IPS-20b (cell line): ENCODE data around the gene RIMS1.
A peak's percentile ranks its signal among the peaks of the same experiment; 100 is the strongest.

Experiments used
- H3K27ac ChIP-seq: one replicate; pipeline ENCODE4 v1.5.1; 2013; ENCODE audit warnings: low read length
- H3K27me3 ChIP-seq: 2 replicates; pipeline ENCODE4 v1.6.1; 2013; ENCODE audit warnings: mild to moderate bottlenecking, low read length, inconsistent platforms; ENCODE audit not compliant: insufficient read depth
- H3K36me3 ChIP-seq: 2 replicates; pipeline ENCODE4 v1.6.1; 2013; ENCODE audit warnings: low read depth, mild to moderate bottlenecking, inconsistent platforms, low read length, moderate library complexity; ENCODE audit not compliant: insufficient read depth
- H3K4me1 ChIP-seq: 2 replicates; pipeline ENCODE4 v1.6.1; 2013; ENCODE audit warnings: mild to moderate bottlenecking, control low read depth, inconsistent platforms, low read length, moderate library complexity; ENCODE audit not compliant: insufficient read depth
- H3K4me3 ChIP-seq: 2 replicates; pipeline ENCODE4 v1.5.1; 2013; ENCODE audit warnings: mild to moderate bottlenecking, low read length, inconsistent platforms
- H3K9ac ChIP-seq: 2 replicates; pipeline ENCODE4 v1.6.1; 2013; ENCODE audit warnings: low read depth, mild to moderate bottlenecking, inconsistent platforms, low read length, moderate library complexity
- H3K9me3 ChIP-seq: 2 replicates; pipeline ENCODE4 v1.6.1; 2013; ENCODE audit warnings: mild to moderate bottlenecking, low read depth, low read length, inconsistent platforms; ENCODE audit not compliant: insufficient read depth

Gene RIMS1

DNA sequence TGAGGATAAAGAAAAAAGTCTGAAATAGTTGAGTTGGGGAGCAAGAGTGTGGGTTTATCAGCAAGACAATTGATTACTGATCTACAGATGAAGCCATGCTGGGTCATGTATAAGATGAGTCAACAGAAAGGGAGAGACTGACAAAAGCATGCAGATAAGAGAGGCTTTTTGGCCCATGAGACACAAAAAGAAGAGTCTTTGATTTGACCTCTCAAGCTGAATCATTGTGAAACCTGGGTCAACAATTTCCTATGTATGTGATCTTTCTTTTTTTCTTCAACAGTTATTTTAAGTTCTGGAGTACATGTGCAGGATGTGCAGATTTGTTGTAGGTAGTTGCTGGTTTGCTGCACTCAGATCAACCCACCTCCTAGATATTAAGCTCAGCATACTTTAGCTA lies 15.9 kb downstream of the RIMS1 start:
- Histone ChIP-seq H3K9me3 (no peaks in the 10 kb centered on the region), H3K4me3 (0 out of 2 replicates have a peak overlapping the region, but pooled peaks have one; percentile 26), H3K4me1 (peaks cover 13% of the 10 kb centered on the region), H3K36me3 (no peaks in the 10 kb centered on the region), H3K27ac (peak overlapping the region; percentile 40), H3K27me3 (no peaks in the 10 kb centered on the region), H3K9ac (no peak overlapping the region)

DNA sequence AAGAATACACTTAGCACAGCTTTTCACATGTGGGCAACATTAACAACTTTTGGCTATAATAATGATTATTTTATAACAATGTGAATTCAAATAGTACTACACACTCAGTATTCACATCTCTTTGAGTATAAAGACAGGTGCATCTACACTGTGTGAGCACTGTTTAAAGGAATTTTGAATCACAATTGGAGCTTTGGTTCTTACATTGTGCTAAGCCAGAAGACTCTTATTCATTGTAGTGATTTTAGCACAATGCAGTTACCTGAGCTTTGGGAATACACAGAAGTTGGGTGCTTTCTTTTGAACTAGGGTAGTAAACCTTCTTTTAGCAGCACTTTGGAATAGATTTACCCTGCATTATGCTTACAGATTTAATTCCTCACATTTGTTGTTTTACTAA lies 20.5 kb downstream of the RIMS1 start:
- H3K9ac ChIP-seq = no peak overlapping the region

DNA sequence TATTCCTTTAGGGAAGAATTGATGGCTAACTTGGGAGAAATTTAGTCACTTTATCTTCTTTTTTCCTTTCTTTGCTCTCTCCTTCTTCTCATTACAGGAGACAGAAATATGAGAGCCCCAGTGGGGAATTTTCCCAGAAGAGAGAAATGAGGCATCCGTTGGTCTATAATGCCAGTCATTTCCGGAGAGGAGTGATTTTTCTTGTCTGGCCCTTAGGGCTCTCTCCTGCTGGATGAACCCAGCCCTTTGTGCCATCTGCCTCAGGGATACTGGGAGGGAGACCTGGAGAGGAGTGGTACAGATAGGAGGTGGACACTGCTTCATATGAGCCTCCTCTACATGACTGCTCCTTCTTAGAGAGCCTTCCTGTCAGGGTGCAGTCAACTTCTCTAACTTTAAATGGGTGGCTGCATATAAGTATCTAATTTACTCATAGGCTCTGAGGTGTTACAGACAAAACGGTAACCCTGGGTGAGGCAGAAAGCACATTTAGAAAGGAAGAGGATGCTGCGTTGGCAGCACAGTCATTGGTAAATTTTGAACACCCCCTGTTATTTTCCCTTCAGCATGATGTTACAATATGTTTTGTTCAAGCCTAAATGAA lies 21.9 kb downstream of the RIMS1 start:
- Histone ChIP-seq H3K27me3 (no peaks in the 10 kb centered on the region), H3K27ac (no peak overlapping the region), H3K9me3 (no peaks in the 10 kb centered on the region), H3K9ac (no peak overlapping the region), H3K36me3 (no peaks in the 10 kb centered on the region), H3K4me1 (peaks cover 7% of the 10 kb centered on the region), H3K4me3 (no peak overlapping the region)

More for the DNA sequence above, 20.5 kb downstream of the RIMS1 start:
- H3K27me3 ChIP-seq = no peaks in the 10 kb centered on the region
- H3K4me1 ChIP-seq = peaks cover 13% of the 10 kb centered on the region
- H3K27ac ChIP-seq = no peak overlapping the region
- H3K4me3 ChIP-seq = no peak overlapping the region
- no peaks in the 10 kb centered on the region for H3K36me3 ChIP-seq
- no peaks in the 10 kb centered on the region for H3K9me3 ChIP-seq

DNA sequence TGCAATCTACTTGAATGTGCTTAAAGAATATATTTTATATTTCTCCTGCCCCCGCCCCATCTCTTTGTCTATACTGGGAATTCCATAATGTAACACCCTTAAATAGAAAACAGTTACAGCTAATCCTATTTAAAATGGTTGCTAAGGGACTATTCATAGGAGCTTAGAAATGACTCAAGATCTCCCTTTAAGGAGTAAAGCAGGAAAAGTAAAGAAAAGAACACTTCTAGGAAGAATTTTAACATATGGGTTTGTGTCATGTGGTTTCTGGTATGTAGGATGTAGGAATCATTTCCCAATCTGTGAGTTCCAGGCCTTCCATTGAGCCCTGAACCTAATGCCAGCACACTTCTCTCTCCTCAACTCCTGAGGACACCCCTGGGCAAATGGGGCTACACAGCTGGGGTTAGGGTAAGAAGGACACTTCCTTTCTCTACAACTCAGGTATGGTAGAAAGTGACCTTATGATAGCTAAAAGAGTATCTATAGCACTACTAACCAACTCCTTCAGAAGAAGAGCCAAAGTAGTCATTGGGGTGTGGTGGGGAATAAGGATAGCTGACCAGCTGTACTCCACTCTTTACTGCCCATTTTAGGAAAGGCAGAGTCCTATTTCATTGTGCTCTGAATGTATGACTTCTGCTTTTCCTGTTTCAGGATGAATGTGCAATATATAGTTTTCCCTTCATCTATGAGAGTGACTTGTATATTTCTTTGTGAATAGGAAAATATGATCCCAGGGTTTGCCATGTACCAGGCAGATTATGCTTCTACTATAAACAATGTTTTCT lies 27.3 kb downstream of the RIMS1 start:
- H3K36me3 ChIP-seq = no peaks in the 10 kb centered on the region
- no peaks in the 10 kb centered on the region; the same call in 1 of the 2 replicates for H3K4me1 ChIP-seq
- H3K27me3 ChIP-seq = no peaks in the 10 kb centered on the region
- H3K27ac ChIP-seq = no peak overlapping the region
- H3K9me3 ChIP-seq = no peaks in the 10 kb centered on the region
- H3K9ac ChIP-seq = no peak overlapping the region
- no peak overlapping the region for H3K4me3 ChIP-seq

DNA sequence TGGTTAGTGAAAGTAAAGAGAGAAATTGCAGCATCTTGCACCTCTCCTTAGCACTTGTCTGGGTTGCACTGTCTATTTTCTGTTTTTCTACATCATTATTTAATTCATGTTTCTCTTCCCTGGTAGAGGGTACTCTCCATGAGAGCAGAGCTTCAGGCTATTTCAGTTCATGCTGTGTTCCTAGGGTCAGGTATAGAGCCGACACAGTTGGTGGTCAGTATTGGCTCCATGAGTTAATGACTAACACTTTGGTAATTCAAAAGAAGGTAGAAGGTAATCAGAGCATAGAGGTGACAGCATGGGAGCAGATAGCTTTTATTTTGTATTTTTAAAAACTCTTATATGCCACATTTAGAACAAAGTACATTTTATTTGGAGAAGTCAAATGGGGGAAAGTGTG lies 42.7 kb downstream of the RIMS1 start:
- Histone ChIP-seq H3K9ac (no peak overlapping the region), H3K27me3 (no peaks in the 10 kb centered on the region), H3K4me3 (peak overlapping the region; percentile 8; the same call in 1 of the 2 replicates), H3K36me3 (no peaks in the 10 kb centered on the region), H3K27ac (no peak overlapping the region), H3K9me3 (0 out of 2 replicates have a peak, but pooled peaks cover 6% of the 10 kb centered on the region), H3K4me1 (peaks cover 17% of the 10 kb centered on the region; the same call in 1 of the 2 replicates)

DNA sequence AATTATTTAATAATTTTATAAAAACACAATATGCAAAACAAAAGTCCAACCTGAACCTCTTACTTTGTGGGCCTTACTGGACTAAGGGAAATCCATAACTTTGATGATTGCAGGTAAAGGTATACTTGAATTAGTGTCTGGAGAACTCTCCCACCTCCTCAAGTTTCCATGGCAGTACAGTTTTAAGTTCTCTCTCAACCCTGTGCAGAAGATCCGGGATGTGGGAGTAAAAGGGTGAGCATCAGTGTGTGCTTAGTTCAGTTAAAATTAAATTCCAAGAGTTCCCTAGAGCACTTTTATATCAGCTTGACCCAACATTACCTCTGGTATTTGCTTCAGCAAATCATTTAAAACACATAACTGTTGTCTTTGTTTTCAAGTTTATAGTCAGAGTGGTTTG lies 47.5 kb downstream of the RIMS1 start:
- H3K36me3 ChIP-seq = no peaks in the 10 kb centered on the region
- 0 out of 2 replicates have a peak, but pooled peaks cover 6% of the 10 kb centered on the region for H3K9me3 ChIP-seq
- H3K27ac ChIP-seq = no peak overlapping the region
- no peaks in the 10 kb centered on the region for H3K27me3 ChIP-seq
- peaks cover 12% of the 10 kb centered on the region; the same call in 1 of the 2 replicates for H3K4me1 ChIP-seq
- no peak overlapping the region for H3K4me3 ChIP-seq
- H3K9ac ChIP-seq = no peak overlapping the region

DNA sequence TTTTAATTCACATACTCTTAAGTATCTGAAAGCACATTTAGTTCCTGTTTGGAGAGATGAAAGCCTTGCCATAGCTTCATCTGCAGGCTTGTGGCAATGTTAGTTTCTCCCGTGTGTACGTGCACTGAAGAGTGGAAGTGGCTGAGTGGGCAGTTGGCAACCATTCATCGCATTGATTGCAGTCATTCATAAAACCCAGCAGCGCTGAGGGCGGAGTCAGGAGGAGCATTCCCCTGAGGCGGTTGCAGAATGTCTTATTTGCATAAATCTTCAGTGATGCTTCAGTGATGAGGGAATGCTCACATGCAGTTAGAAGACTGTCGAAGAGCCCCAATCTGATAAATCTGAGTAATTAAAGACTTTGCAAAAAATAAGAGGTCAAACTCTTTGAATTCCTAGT lies 79.1 kb downstream of the RIMS1 start:
- no peak overlapping the region for H3K9ac ChIP-seq
- H3K4me1 ChIP-seq = no peaks in the 10 kb centered on the region
- no peaks in the 10 kb centered on the region for H3K9me3 ChIP-seq
- H3K27ac ChIP-seq = no peak overlapping the region
- H3K4me3 ChIP-seq = no peak overlapping the region
- no peaks in the 10 kb centered on the region for H3K36me3 ChIP-seq
- H3K27me3 ChIP-seq = no peaks in the 10 kb centered on the region

DNA sequence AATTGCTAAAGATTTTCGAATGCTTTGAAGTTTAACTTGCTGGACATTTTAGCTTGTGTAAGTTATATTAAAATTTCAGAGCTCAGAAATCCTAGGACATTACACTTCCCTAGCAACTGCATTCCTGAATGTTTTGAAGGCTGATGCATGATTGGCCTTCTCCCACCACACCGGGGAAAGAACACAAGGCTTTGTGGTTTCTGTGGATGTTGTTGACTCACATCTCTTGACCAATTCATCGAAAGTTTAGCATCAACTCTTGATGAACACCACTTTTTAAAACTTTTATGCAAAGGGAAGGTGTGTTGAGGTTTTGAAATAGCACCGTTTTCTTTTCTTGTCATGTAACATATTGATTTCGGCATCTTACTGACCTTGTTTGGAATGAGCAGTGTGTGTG lies 81.1 kb downstream of the RIMS1 start:
- Histone ChIP-seq H3K27ac (no peak overlapping the region), H3K4me3 (no peak overlapping the region), H3K9me3 (no peaks in the 10 kb centered on the region), H3K4me1 (no peaks in the 10 kb centered on the region), H3K9ac (no peak overlapping the region), H3K36me3 (no peaks in the 10 kb centered on the region), H3K27me3 (no peaks in the 10 kb centered on the region)

DNA sequence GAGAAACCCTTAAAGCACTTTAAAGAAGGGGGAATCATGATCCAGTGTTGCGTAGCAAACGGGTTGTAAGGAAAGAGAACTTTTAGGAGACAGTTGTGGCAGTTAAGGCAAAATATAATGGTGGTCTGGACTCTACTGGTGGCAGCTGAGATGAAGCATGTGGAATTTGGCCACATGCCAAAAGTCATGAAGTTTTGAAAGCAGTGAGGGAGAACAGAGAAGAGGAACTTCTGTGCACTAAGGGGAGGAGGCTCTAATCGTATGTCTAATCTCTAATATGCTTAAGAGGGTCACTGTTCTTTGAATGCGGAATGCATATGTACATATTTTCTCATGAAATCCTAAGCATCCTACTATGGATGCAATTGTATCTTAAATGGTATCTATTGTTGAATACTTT lies 91.5 kb downstream of the RIMS1 start:
- Histone ChIP-seq H3K4me1 (no peaks in the 10 kb centered on the region), H3K36me3 (no peaks in the 10 kb centered on the region), H3K27me3 (no peaks in the 10 kb centered on the region), H3K9me3 (no peaks in the 10 kb centered on the region), H3K9ac (no peak overlapping the region), H3K4me3 (no peak overlapping the region), H3K27ac (no peak overlapping the region)

DNA sequence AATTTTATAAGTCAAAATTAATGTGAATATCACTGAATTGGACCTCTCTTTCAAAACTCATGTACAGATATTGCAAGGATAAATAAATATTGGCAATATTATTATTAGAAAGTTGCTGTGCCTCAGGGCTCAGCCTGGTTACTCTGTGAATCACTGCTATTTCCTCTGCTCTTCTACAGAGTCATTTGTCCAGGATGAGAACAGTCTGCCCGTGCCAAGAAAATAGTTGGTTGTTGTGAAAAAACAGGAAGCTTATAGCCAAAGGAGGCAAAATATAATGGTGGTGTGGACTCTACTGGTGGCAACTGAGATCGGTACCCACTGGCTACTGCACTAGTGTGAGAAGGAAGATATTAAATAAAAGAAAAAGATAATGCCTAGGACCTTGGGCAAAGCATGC lies 93.6 kb downstream of the RIMS1 start:
- Histone ChIP-seq H3K9me3 (no peaks in the 10 kb centered on the region), H3K4me3 (no peak overlapping the region), H3K27me3 (no peaks in the 10 kb centered on the region), H3K27ac (no peak overlapping the region), H3K4me1 (no peaks in the 10 kb centered on the region), H3K9ac (no peak overlapping the region), H3K36me3 (no peaks in the 10 kb centered on the region)

DNA sequence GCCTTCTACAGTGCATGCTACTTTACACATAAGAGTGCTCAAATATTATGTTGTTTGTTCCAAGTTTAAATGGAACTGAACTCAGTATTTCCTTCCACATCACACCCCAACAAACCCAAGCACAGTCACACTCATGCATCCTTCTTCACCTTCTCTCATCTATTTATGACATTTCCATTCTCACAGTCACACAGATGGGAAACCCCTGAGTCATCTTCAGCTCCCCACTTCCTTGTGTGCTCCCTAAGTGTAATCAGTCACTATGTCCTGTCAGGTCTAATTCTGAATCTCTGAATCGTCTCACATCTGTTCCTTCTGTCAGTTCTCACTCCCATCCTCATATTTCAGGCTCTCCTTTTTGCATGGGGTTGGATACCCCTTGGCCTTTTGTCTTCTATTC lies 96.0 kb downstream of the RIMS1 start:
- Histone ChIP-seq H3K9ac (no peak overlapping the region), H3K36me3 (no peaks in the 10 kb centered on the region), H3K4me1 (no peaks in the 10 kb centered on the region), H3K27ac (no peak overlapping the region), H3K27me3 (no peaks in the 10 kb centered on the region), H3K4me3 (no peak overlapping the region), H3K9me3 (no peaks in the 10 kb centered on the region)

DNA sequence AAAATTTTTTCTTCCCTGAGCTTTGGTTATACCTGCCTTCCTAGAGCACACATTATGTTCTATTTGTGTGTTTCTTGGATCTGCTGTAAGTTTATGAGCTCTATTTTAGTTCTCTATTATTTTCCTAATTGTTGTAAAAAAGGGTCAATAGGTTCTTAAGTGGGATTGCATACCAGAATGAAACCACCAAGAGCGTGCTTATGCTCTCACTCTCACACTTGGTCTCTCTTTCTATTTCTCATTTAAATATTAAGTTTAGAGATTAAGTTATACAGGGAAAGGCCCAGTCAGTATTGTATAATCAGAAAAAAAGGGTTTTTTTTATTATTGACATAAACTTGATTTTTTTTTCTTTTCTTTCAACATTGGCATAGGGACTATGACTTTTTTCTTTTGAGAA lies 96.8 kb downstream of the RIMS1 start:
- no peaks in the 10 kb centered on the region for H3K4me1 ChIP-seq
- no peaks in the 10 kb centered on the region for H3K27me3 ChIP-seq
- H3K27ac ChIP-seq = no peak overlapping the region
- H3K9ac ChIP-seq = no peak overlapping the region
- no peaks in the 10 kb centered on the region for H3K36me3 ChIP-seq
- no peak overlapping the region for H3K4me3 ChIP-seq
- no peaks in the 10 kb centered on the region for H3K9me3 ChIP-seq
